Aorta (tissue), 5 donors: ENCODE data around the gene RBMS1. TPM values are rescaled to one million over a fixed set of nuclear protein-coding genes. Genes with fewer than 3 reads are reported as not detected.

Experiments
- ATAC-seq: fragments of 200-7000 bp; cut with Tn5 transposase; one replicate; pipeline ENCODE4 v1.9.1; 2022; ENCODE audit warnings: moderate library complexity; ENCODE audit not compliant: low FRiP score
- DNase-seq, 2 donors: peaks; one replicate each; pipeline ENCODE4 v3.0.0-alpha.2; 2020
- H3K27ac ChIP-seq, 2 donors: one replicate each; pipeline ENCODE4 v1.5.1; 2013; ENCODE audit warnings: low read length in 2 of 2, mild to moderate bottlenecking in 2 of 2, moderate library complexity in 2 of 2, control low read depth in 1 of 2, inconsistent platforms in 1 of 2, low read depth in 1 of 2
- H3K27me3 ChIP-seq, 2 donors: one replicate each; pipeline ENCODE4 v1.6.1; 2013; ENCODE audit warnings: control low read depth in 1 of 2, low read length in 1 of 2, mild to moderate bottlenecking in 1 of 2, moderate library complexity in 1 of 2; ENCODE audit not compliant: insufficient read depth in 2 of 2, control insufficient read depth in 1 of 2
- H3K36me3 ChIP-seq, 2 donors: one replicate each; pipeline ENCODE4 v1.6.1; 2013; ENCODE audit warnings: control low read depth in 1 of 2, low read length in 1 of 2, mild to moderate bottlenecking in 1 of 2; ENCODE audit not compliant: insufficient read depth in 2 of 2, control insufficient read depth in 1 of 2
- H3K4me1 ChIP-seq, 2 donors: one replicate each; pipeline ENCODE4 v1.6.1; 2013; ENCODE audit warnings: low read length in 2 of 2, control low read depth in 1 of 2, mild to moderate bottlenecking in 1 of 2, moderate library complexity in 1 of 2; ENCODE audit not compliant: insufficient read depth in 2 of 2, control insufficient read depth in 1 of 2
- H3K4me3 ChIP-seq, 2 donors: one replicate each; pipeline ENCODE4 v1.5.1; 2013; ENCODE audit warnings: low read length in 2 of 2, control low read depth in 1 of 2, mild to moderate bottlenecking in 1 of 2
- H3K9me3 ChIP-seq: one replicate; pipeline ENCODE4 v1.6.1; 2013; ENCODE audit warnings: mild to moderate bottlenecking, low read length; ENCODE audit not compliant: control insufficient read depth
- WGBS, 2 donors: extraction: QIAGEN DNeasy Blood & Tissue Kit; methylation state at CpG; one replicate each; pipeline ENCODE4 v1.1.7; 2013; 5-methylcytosine and 5-hydroxymethylcytosine counted together
- intact Hi-C, 2 donors: fragments of 100-400 bp; cut with DNase I; formaldehyde crosslinking; loops; one replicate each; pipeline versions ENCODE4 v1.14.2 to v1.15.0; 2022
- polyA plus RNA-seq, 2 donors: library from polyadenylated mRNA; stranded (reverse); fragments of 200-250 nt; gene quantifications; one replicate each; pipeline ENCODE4 v1.2.3, GENCODE V29; 2013
- total RNA-seq, 2 donors: library from RNA; stranded (reverse); fragmentation: NEBNext Ultra II Directional; extraction: Animal tissue kit (Norgen Biotek cat#: 25700); gene quantifications; one replicate each; pipeline ENCODE4 v1.2.1, GENCODE V29; 2021
- donor health status: healthy with polysubstance abuse.
- donor health status: Bipolar disorder and iron deficiency.
- donor health status: DM: no; HTN: no; CAD: no.
- donor health status: DM: no; HTN: no; CAD: no.
- donor health status: DM: yes; HTN: yes; CAD: no.

Gene RBMS1
- total and polyA plus RNA-seq, 4 donors = 32.8 to 146 (median 99.3) TPM

DNA sequence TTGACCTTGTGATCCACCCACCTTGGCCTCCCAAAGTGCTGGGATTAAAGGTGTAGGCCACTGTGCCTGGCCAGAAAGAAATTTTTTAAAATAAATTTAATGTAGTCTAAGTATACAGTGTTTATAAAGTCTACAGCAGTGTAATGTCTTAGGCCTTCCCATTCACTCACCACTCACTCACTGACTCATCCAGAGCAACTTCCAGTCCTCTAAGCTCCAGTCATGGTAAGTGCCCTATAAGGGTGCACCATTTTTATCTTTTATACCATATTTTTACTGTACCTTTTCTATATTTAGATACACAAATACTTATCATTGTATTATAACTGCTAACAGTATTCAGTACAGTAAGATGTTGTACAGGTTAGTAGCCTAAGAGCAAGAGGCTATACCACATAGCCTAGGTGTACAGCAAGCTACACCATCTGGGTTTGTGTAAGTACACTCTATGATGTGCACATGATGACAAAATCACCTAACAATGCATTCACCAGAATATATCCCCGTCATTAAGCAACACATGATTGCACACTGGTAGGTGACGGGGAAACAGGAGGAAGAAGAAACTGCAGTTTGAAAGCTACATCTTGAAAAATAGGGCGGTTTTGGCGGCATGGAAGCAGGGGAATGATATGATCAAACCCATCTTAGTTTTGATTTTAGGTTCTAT is 188.4 kb downstream of the RBMS1 start:
- 95 to 97% methylated on average over 4 of the region's 4 CpGs for WGBS, 2 donors
- H3K27me3 ChIP-seq = no peaks in the 10 kb centered on the region
- H3K9me3 ChIP-seq = no peaks in the 10 kb centered on the region
- no peak overlapping the region for H3K27ac ChIP-seq
- H3K4me3 ChIP-seq = no peak overlapping the region
- no peak for DNase-seq
- intact Hi-C loops = no loop called here
- peaks cover 0 to 2% of the 10 kb centered on the region in 2 donors for H3K36me3 ChIP-seq
- H3K4me1 ChIP-seq = peaks cover 8 to 10% of the 10 kb centered on the region in 2 donors
- ATAC-seq = no peak

DNA sequence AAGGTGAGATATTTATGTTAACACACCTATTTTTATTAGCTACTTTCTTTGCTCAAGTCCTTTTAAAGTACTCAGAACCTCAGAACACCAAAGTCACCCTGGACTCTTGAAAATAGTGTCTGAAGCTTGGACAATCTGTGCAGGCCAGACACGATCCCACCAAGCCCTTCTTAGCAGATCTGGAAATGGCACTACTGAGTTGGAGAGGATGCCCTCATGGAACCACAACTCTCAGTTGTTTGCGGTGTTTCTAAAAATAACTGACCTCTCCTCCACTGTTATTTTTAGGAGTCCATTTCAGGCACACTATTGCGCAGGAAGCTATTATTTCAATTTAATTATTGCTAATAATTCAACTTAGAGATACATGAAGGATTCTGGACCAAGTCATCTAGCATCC is 190.1 kb downstream of the RBMS1 start:
- no peak overlapping the region for H3K4me3 ChIP-seq
- intact Hi-C loops = no loop called here
- ATAC-seq (no peak), DNase-seq (no peak)
- H3K36me3 ChIP-seq = no peaks in the 10 kb centered on the region
- 80 to 86% methylated on average over 3 of the region's 3 CpGs for WGBS, 2 donors
- no peak overlapping the region for H3K27ac ChIP-seq
- H3K27me3 ChIP-seq = no peaks in the 10 kb centered on the region
- H3K4me1 ChIP-seq = peaks cover 8 to 13% of the 10 kb centered on the region in 2 donors
- H3K9me3 ChIP-seq = no peaks in the 10 kb centered on the region

DNA sequence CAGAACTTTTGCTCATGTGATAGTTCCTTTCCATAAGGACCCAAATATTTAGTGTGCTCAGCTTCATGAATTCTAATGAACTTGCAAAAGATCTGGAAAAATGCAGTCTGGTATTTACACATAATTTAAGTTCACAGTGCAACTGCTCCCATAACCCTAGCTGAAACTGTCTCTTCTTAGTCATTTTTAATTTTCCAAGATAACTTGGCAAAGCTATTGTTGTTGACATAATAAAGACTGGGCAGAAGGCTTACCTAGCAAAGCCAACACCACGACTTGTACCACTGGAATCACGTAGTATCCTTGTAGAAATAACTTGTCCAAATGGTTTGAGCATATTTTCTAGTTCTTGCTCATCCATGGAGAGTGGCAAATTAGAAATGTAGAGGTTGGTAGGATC is 190.5 kb downstream of the RBMS1 start:
- WGBS, 2 donors = 5 to 8% methylated on average over 2 of the region's 2 CpGs
- ATAC-seq (no peak), DNase-seq (no peak)
- Histone ChIP-seq H3K27me3 (no peaks in the 10 kb centered on the region), H3K4me3 (no peak overlapping the region), H3K36me3 (no peaks in the 10 kb centered on the region), H3K27ac (no peak overlapping the region), H3K4me1 (peaks cover 8 to 13% of the 10 kb centered on the region in 2 donors), H3K9me3 (no peaks in the 10 kb centered on the region)
- intact Hi-C loops = no loop called here

DNA sequence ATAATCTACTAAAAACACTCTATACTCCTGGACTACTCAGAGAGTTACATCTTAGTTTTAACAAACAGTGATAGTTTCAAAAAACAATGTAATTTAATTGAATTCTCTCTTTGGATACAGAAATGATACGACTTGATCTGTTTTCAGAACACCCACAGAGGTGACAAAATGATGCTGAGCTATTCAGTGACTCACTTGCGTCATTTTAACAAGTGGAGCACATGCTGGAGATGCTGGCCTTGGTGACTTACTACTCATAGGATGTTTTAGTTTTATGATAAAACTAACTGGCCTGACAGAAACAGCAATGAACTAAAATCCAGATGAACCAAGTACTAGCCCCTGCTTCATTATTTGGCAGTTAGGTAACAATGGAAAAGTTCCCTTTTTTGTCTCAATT is 192.2 kb downstream of the RBMS1 start:
- H3K36me3 ChIP-seq = no peaks in the 10 kb centered on the region
- H3K4me3 ChIP-seq = no peak overlapping the region
- intact Hi-C loops = no loop called here
- H3K27me3 ChIP-seq = no peaks in the 10 kb centered on the region
- 67 to 71% methylated on average over 2 of the region's 2 CpGs for WGBS, 2 donors
- peaks cover 8 to 10% of the 10 kb centered on the region in 2 donors for H3K4me1 ChIP-seq
- ATAC-seq = no peak
- H3K27ac ChIP-seq = no peak overlapping the region
- DNase-seq = no peak
- H3K9me3 ChIP-seq = no peaks in the 10 kb centered on the region

DNA sequence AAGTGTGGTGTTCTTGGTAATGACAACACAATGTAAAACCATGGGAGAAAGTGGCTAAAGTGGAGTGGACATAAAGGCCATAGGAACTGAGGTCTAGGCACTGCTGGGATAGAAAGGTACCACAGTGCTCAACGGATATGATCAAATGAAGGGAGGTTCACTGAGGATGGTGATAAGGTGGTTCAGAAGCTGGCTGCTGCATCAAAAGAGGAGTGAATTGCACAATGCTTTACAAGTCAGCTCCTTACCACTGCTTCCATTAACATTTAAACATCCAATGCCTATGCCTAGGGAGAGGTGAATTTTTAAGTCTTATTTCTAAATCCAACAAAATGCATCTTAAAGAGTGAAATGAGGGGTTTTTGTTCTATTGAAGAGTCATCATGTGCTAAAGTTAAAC is 193.4 kb downstream of the RBMS1 start:
- Histone ChIP-seq H3K27ac (no peak overlapping the region), H3K9me3 (no peaks in the 10 kb centered on the region), H3K27me3 (no peaks in the 10 kb centered on the region), H3K36me3 (no peaks in the 10 kb centered on the region), H3K4me3 (no peak overlapping the region), H3K4me1 (peaks cover 6 to 10% of the 10 kb centered on the region in 2 donors)
- intact Hi-C loops = no loop called here
- WGBS, 2 donors = 89 to 92% methylated on average over 1 of the region's 1 CpG
- ATAC-seq (no peak), DNase-seq (no peak)

DNA sequence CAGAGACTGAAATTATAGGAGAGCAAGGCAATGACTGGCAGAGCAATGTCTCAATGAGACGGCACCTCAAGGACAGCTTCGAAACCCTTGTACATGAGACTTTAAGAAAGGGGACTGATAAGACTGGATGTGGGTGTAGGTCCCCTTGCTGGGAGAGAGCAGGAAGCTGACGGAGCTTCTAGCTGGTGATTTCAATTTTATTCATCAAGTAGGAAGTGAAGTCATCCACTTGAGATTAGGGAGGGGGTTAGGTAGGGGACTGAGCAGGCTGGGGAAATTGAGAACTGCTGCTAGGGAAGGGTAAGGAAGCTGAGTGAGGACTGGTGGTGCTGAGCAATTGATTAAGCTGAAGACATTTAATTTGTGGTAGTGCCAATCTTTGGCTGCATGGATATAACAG is 194.1 kb downstream of the RBMS1 start:
- ATAC-seq (no peak), DNase-seq (no peak)
- H3K27ac ChIP-seq = no peak overlapping the region
- H3K4me3 ChIP-seq = no peak overlapping the region
- H3K9me3 ChIP-seq = no peaks in the 10 kb centered on the region
- 61 to 71% methylated on average over 3 of the region's 3 CpGs for WGBS, 2 donors
- intact Hi-C loops = no loop called here
- H3K36me3 ChIP-seq = no peaks in the 10 kb centered on the region
- H3K27me3 ChIP-seq = no peaks in the 10 kb centered on the region
- H3K4me1 ChIP-seq = peaks cover 6 to 10% of the 10 kb centered on the region in 2 donors

DNA sequence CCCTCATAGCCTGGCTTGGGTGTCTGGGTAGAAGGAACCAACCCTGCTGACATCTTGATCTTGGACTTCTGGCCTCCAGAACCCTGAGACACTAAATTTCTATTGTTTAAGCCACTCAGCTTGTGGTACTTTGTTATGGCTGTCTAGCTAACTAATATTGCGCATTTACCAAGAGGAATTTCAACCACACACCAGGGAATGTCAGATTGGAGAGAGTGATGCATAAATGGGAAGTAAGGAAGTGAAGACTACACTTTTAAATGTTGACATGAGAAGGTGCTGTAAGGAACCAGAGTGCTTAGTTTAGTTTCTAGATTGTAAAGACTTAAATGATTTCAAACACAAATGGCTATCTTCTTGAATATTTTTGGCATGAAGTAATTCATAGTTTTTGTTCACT is 194.6 kb downstream of the RBMS1 start:
- peaks cover 8 to 10% of the 10 kb centered on the region in 2 donors for H3K4me1 ChIP-seq
- no peak overlapping the region for H3K4me3 ChIP-seq
- DNase-seq (no peak), ATAC-seq (no peak)
- no peaks in the 10 kb centered on the region for H3K36me3 ChIP-seq
- no peak overlapping the region for H3K27ac ChIP-seq
- intact Hi-C loops = no loop called here
- no peaks in the 10 kb centered on the region for H3K27me3 ChIP-seq
- H3K9me3 ChIP-seq = no peaks in the 10 kb centered on the region
- WGBS, 2 donors = 99 to 100% methylated on average over 1 of the region's 1 CpG

DNA sequence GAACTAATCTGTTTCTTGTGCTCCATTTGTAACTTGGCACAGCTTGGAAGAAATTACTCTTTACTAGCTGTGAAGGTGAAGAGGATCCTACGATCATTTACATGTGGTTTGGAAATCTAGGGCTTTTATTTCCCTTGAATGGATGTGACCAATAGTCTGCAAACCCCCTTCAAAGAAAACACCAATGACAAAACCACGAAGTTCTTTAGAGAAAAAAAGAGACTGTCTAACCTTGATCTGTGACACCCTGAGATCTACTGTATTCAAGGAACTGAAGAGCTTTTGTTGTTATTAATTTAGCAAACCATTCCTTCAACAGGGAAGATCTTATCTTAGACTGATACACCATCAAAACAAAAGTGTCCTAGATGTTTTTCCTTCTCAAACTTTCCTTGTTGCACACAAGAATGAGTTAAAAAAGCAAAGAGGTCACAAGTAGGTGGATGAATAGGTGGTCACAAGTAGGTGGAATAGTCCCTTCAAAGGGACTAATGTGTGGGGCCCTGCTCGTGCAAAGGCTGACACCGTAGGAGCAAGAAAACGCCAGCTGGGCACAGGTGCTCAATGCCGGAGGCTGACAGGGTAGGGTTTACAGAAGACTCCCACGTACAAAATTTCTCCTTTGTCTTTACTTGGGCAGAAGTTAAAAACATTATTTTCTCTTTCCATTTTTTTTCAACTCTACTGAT is 197.9 kb downstream of the RBMS1 start:
- no peak overlapping the region for H3K4me3 ChIP-seq
- no peaks in the 10 kb centered on the region for H3K36me3 ChIP-seq
- intact Hi-C loops = no loop called here

DNA sequence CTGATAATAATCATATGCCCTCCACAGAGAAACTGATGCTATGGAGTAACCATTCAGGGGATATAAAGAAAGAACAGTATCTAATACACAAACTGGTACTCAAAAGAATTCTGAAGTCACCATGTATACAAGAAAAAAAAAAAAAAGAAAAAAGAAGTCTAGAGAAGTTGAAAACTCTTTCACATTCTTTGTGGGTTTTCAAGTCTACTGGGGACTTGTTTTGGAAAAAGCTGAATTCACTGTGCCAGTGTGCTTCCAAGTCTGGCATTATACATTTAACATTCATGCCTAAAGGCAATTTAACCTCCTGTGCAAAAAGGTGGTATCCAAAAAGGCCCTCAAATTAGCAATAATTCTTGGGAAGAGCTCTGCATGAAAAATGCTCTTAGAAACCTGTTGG is 198.7 kb downstream of the RBMS1 start:
- no peaks in the 10 kb centered on the region for H3K27me3 ChIP-seq
- H3K4me3 ChIP-seq = no peak overlapping the region
- ATAC-seq (no peak), DNase-seq (no peak)
- intact Hi-C loops = no loop called here
- peaks cover 5 to 10% of the 10 kb centered on the region in 2 donors for H3K4me1 ChIP-seq
- H3K9me3 ChIP-seq = no peaks in the 10 kb centered on the region
- no peak overlapping the region for H3K27ac ChIP-seq
- H3K36me3 ChIP-seq = no peaks in the 10 kb centered on the region

More for the DNA sequence above, 197.9 kb downstream of the RBMS1 start:
- 83 to 87% methylated on average over 7 of the region's 7 CpGs for WGBS, 2 donors
- ATAC-seq (no peak), DNase-seq (no peak)
- H3K27ac ChIP-seq = no peak overlapping the region
- H3K27me3 ChIP-seq = no peaks in the 10 kb centered on the region
- H3K9me3 ChIP-seq = no peaks in the 10 kb centered on the region
- peaks cover 5 to 10% of the 10 kb centered on the region in 2 donors for H3K4me1 ChIP-seq
